A673 (cell line): ENCODE measurements around the gene SERPINB10. TPM values are rescaled to one million over a fixed set of nuclear protein-coding genes. Genes with fewer than 3 reads are reported as not detected.

Source experiments
- BruUV-seq: library from RNA; stranded (reverse); fragments of 400-500 nt; replicated peaks from 2 replicates; lab custom pipeline; 2021; lab: Mats Ljungman, UMichigan
- CTCF ChIA-PET: fragments of 300-600 bp; sonication (Branson Sonifier 250); formaldehyde crosslinking; loops from one replicate; lab custom pipeline; 2022; ENCODE audit warnings: antibody characterized with exemption; lab: Charles Lee
- POLR2A ChIA-PET: fragments of 300-600 bp; sonication (Branson Sonifier 250); formaldehyde crosslinking; loops from one replicate; lab custom pipeline; 2022; ENCODE audit warnings: antibody characterized with exemption; ENCODE audit not compliant: low non-redundant PET; lab: Charles Lee
- DNase-seq: peaks from one replicate; pipeline ENCODE4 v3.0.0-alpha.2; 2015; ENCODE audit warnings: low spot score
- H3K27ac ChIP-seq: fragments of 200-600 bp; sonication (generic); 2 replicates; pipeline ENCODE4 v1.5.1; 2016; ENCODE audit warnings: mixed run types, low read depth, mild to moderate bottlenecking, mixed read lengths, antibody characterized with exemption, low read length; ENCODE audit not compliant: poor library complexity, severe bottlenecking
- H3K27me3 ChIP-seq: fragments of 200-600 bp; sonication (generic); replicated peaks from 2 replicates; pipeline ENCODE4 v1.6.1; 2017; ENCODE audit warnings: mixed run types, low read depth, mild to moderate bottlenecking, mixed read lengths, antibody characterized with exemption, low read length; ENCODE audit not compliant: insufficient read depth, poor library complexity
- H3K36me3 ChIP-seq: fragments of 200-600 bp; sonication (generic); 2 replicates; pipeline ENCODE4 v1.6.1; 2016; ENCODE audit warnings: mixed run types, mild to moderate bottlenecking, mixed read lengths, antibody characterized with exemption, low read length; ENCODE audit not compliant: insufficient read depth, poor library complexity, severe bottlenecking
- H3K4me1 ChIP-seq: fragments of 200-600 bp; sonication (generic); 2 replicates; pipeline ENCODE4 v1.6.1; 2017; ENCODE audit warnings: mixed run types, mild to moderate bottlenecking, mixed read lengths, antibody characterized with exemption, low read length; ENCODE audit not compliant: insufficient read depth, poor library complexity, severe bottlenecking
- H3K4me3 ChIP-seq: fragments of 200-600 bp; sonication (generic); 2 replicates; pipeline ENCODE4 v1.5.1; 2016; ENCODE audit warnings: low read depth, mixed run types, mild to moderate bottlenecking, mixed read lengths, low read length; ENCODE audit not compliant: poor library complexity, severe bottlenecking
- H3K9me3 ChIP-seq: fragments of 200-600 bp; sonication (generic); 2 replicates; pipeline ENCODE4 v1.6.1; 2016; ENCODE audit warnings: mixed run types, low read depth, mild to moderate bottlenecking, mixed read lengths, antibody characterized with exemption, low read length; ENCODE audit not compliant: poor library complexity, severe bottlenecking
- CTCF ChIP-seq: fragments of 300-800, 200-600 bp; sonication (generic); conservative IDR thresholded peaks from 2 replicates; pipeline ENCODE4 v1.5.1; 2017; ENCODE audit warnings: low read depth, mild to moderate bottlenecking, antibody characterized with exemption, low read length, moderate library complexity, mixed read lengths
- EZH2 ChIP-seq: fragments of 200-600 bp; sonication (generic); IDR thresholded peaks from 2 replicates; pipeline ENCODE4 v1.6.1; 2017; ENCODE audit warnings: borderline replicate concordance, low read depth, mild to moderate bottlenecking, mixed read lengths, antibody characterized with exemption, low read length; ENCODE audit not compliant: poor library complexity, severe bottlenecking
- intact Hi-C: fragments of 100-400 bp; cut with micrococcal nuclease; formaldehyde crosslinking; loops from one replicate; pipeline ENCODE4 v1.10.0; 2022; ENCODE audit not compliant: unreplicated experiment
- total RNA-seq: library from RNA; stranded (reverse); gene quantifications from 2 replicates; pipeline ENCODE4 v1.2.3, GENCODE V29; 2021

SERPINB10 gene
- total RNA-seq, 1 experiment from 2014 or later: not detected

- H3K4me3 ChIP-seq: no peak overlapping the region
- ChIA-PET POLR2A (no interaction called here), CTCF (no interaction called here)
- H3K36me3 ChIP-seq: no peaks in the 10 kb centered on the region
- H3K4me1 ChIP-seq: no peaks in the 10 kb centered on the region
- TF ChIP-seq EZH2: no peak
- TF ChIP-seq CTCF: no peak
- no peak for DNase-seq
- no peak overlapping the region for H3K27ac ChIP-seq
- intact Hi-C loops: no loop called here
- no TSS peak for BruUV-seq
- peaks cover 3% of the 10 kb centered on the region for H3K27me3 ChIP-seq
- no peaks in the 10 kb centered on the region for H3K9me3 ChIP-seq
These were observed 10.1 kb downstream of the SERPINB10 start for GRCh38 chr18:63917817-63918216.

- Histone ChIP-seq H3K9me3 (no peaks in the 10 kb centered on the region), H3K27ac (no peak overlapping the region), H3K36me3 (no peaks in the 10 kb centered on the region), H3K4me3 (no peak overlapping the region), H3K4me1 (no peaks in the 10 kb centered on the region), H3K27me3 (peaks cover 3% of the 10 kb centered on the region)
- ChIA-PET POLR2A (no interaction called here), CTCF (no interaction called here)
- intact Hi-C loops: no loop called here
- TF ChIP-seq CTCF (no peak), EZH2 (no peak)
- DNase-seq: no peak
- BruUV-seq: no TSS peak
These were observed 14.3 kb downstream of the SERPINB10 start for GRCh38 chr18:63922049-63922448.

GRCh38 chr18:63924551-63924950 lies 16.8 kb downstream of the SERPINB10 start:
- Histone ChIP-seq H3K4me1 (no peaks in the 10 kb centered on the region), H3K27me3 (no peaks in the 10 kb centered on the region), H3K36me3 (no peaks in the 10 kb centered on the region), H3K27ac (no peak overlapping the region), H3K4me3 (no peak overlapping the region), H3K9me3 (no peaks in the 10 kb centered on the region)
- ChIA-PET POLR2A (no interaction called here), CTCF (no interaction called here)
- no TSS peak for BruUV-seq
- intact Hi-C loops: no loop called here
- no peak for DNase-seq
- TF ChIP-seq EZH2 (no peak), CTCF (no peak)
